NCI-H345 treated with DMSO at 0.1 percent for 48 hours (cell line): ENCODE measurements around the gene CHERP.
"Not testable (repeated sequence)": the region's sequence is repeated elsewhere in the genome, so short reads cannot be mapped to it uniquely, and the experiment has no call there.

Source experiments
- DNase-seq: peaks from one replicate; lab custom pipeline; 2025; ENCODE audit not compliant: unreplicated experiment; lab: John Stamatoyannopoulos, UW

CHERP gene

GRCh38 chr19:16544473-16545231 lies 2.4 kb upstream of the CHERP start:
- DNase-seq, result no peak

- DNase-seq, result not testable (repeated sequence)
Measured at GRCh38 chr19:16543734-16544133, 1.5 kb upstream of the CHERP start.

DNA sequence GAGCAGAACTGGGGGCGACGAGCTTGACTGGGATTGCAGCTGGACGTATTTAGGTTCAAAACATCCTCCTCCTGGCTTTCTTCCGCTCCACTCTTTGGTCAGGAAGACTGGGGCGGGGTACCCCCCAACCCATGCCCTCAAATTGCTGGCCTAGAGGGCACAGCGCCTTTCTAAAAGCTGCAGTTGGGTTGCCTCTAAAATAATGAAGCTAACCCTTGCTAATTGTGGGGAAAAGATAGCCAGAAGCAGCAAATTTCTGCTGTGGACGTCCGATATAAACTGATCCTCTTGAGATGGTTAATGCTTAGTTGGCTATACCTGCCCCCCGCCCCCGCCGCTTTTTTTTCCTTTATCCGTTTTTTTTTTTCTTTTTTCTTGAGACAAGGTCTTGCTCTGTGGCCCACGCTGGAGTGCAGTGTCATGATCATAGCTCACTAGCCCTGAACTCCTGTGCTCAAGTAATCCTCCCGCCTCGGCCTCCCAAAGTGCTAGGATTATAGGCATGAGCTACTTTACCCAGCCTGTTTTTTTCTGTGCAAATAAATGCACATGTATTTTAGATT lies 754 bp upstream of the CHERP start:
- DNase-seq, result no peak

- no peak for DNase-seq
Measured at GRCh38 chr19:16541526-16542044, 652 bp downstream of the CHERP start.

DNA sequence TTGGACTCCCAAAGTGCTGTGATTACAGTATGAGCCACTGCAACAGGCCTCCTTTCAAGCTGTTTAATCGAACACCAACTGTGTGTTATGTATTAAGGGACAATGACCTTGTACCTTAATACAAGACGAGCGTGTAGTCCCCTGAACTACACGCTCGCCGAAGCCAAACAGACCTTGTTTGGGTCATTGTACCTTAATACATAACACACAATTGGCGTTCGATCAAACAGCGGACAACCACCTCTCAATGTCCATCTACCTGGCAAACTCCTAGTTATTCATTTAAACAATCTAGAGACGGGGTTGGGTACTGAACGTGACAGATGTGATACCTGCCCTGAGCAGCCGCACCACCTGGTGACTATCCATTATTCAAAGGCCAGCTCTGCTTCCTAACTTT lies 1.3 kb downstream of the CHERP start:
- no peak for DNase-seq

- DNase-seq, result no peak
Measured at GRCh38 chr19:16537111-16537510, 5.1 kb downstream of the CHERP start.

- no peak for DNase-seq
Measured at GRCh38 chr19:16536130-16536529, 6.1 kb downstream of the CHERP start.

DNA sequence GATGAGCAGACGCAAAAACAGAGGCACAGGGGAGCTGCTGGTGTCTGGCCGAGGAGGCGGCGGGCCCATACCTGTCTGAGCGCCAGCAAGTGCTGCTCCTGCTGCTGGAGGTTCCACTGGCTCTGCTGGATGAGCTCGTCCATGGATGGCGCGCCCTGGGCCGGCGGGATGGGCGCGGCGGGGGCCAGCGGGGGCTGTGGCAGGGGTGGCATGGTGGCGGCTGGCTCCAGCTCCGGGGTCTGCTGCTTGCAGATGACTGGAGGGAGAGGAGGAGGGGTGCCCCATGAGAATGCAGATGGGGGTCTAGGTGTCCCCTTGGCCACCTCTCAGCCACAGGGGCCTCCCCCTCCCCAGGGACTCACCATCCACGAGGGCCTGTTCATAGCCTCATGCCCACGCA lies 6.9 kb downstream of the CHERP start:
- no peak for DNase-seq

- DNase-seq, result no peak
Measured at GRCh38 chr19:16532440-16533234, 9.6 kb downstream of the CHERP start.

GRCh38 chr19:16531380-16531669 lies 10.9 kb downstream of the CHERP start:
- DNase-seq, result no peak

DNA sequence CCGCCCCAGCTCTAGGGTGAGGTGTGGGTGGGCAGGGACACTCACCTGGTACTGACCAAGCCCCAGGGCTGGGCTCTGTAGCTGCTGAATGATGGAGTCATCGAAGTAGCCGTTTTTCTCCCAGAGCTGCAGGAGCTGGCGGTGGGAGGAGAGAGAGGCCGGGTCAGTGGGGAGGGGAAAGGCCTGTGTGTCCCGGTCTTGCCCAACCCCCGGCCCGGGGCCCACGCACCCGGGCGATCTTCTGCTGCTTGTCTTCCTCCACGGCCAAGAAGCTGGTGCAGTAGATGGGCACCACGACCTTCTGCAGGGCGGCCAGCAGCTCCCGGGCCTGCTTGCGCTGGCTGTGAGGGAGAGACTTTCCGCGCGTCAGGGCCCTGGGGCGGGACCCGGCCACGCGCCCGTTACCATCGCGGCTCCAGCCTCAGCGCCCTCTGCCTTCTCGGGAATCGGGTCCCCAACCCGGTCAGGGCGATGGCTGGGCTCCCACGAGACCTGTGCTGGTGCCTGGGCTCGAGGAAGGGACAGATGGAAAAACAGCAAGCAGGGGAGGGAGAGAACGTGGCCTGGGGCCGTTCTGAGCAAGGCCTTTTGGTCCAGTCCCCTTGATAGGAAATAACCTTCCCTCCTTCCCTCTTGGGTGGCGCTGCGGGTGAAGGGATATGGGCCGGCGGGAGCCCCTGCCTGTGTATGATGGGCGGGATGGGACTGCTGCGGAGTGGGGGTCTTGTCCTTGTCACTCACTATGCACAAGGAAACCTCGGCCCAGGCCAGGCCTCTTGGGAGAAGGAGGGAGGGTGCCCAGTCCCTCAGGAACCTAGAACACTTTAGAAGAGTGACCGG lies 11.5 kb downstream of the CHERP start:
- DNase-seq, result no peak

- DNase-seq, result no peak
Measured at GRCh38 chr19:16529466-16530144, 12.6 kb downstream of the CHERP start.

DNA sequence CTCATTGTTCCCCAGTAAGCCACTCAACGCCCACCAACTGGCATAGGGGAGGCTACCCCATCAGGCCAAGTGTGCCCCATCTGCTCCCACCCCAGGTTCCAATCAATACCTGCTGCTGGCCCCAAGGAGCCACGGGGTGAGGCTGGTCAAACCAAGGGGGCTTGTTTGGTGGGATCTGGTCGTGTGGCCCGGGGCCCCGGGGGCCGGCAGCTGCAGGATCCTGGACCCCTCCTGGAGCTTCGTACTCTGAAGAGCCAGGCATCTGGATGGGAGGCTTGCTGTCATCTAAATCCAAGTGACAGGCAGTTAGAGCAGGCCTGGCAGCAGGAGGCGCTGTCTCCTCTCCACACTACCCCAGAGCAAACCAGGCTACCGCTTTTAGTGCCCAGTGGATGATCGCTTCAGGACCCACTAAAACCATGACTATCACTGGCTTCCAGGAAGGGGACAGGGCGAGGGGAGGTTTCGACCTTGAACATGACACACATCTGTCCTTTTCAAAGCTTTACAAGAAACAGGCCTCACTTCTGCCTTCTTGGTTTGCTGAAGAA lies 14.2 kb downstream of the CHERP start:
- DNase-seq, result no peak

GRCh38 chr19:16527334-16527935 lies 14.8 kb downstream of the CHERP start:
- no peak for DNase-seq

- no peak for DNase-seq
Measured at GRCh38 chr19:16525751-16526481, 16.3 kb downstream of the CHERP start.

DNA sequence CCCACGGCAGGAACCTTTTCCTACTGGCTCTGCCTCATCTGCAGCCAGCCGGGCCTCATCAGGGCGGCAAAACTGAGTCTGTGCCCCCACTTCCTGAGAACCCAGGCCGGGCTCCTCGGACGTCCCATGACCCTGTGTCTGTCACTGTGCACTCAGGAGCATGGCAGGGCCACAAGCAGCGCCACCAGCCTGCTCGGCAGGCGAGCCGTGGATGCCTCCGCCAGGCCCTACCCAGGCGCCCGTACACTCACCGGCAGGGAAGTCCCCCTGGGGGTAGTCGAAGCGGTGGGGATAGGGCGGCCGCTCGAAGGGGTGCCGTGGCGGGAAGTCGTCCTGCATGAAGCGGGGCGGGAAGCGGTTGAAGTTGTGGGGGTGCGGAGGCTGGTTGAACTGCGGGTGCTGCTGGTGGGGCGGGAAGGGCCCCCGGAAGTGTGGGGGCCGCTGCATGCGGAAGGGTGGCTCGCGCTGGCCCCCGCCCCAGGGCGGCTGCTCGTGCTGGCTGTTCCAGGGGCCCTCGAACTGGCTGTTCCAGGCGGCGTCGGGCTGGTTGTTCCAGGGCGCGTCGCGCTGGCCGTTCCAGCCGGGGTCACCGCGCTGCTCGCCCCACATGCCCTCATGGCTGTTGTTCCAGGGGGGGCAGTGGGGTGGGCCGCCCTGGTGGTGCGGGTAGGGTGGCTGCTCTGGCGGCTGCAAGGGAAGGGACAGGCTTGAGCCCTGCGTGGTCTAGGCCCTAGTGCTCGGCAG lies 17.1 kb downstream of the CHERP start:
- DNase-seq, result no peak

DNA sequence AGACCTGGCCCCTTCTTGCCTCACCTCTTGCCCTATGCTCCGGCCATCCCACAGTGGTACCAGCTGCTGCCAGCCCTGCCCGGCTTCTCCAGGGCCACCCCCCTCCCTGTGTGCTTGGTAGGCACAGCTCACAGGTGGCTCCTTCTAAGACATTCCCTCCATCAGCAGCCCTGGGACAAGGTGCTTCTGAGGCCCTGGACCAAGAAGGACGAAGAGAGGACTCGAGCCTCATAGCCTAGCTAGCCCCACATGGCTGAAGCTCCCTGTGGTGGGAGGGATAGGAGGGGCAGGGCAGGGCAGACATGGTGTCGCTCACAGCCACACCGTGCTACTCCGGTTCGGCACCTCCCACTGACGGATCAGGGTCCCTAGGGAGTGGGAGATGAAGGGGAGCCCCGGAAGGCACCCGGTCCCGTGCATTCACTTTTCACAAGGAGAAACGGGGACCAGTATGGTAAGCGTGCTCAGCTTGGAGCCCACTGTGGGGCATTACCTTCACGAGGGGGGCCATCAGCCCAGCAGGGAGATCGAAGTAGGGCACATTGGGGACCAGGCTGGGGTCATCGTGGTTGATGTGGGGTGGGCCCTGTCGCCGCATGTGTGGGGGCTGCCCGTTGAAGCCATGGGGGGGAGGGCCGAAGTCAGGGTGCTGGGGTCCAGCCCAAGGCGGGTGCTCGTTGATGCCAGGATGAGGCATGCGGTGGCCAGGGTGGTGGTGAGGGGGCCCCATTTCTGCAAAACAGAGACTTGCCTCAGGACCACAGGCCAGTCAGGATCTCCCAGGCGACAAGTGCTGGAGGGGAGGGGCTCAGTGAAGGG lies 19.5 kb downstream of the CHERP start:
- no peak for DNase-seq
